ENCODE results near the gene SCARF1. TPM values are rescaled to one million over a fixed set of nuclear protein-coding genes. Genes with fewer than 3 reads are reported as not detected.

SCARF1 gene
- total RNA-seq (2014; rRNA removed; shearing (Covaris generic)) = 0.19 and 0.31 TPM in 2 replicates
- 0.29 and 0.41 TPM in 2 replicates for total RNA-seq (2022)
- percentile 21 among the genes with signal in this experiment for Bru-seq, nascent RNA
- percentile 23 among the genes with signal in this experiment for BruChase-seq, experiment 1, labeled RNA remaining after a 6-hour chase
- BruChase-seq, experiment 2, labeled RNA remaining after a 2-hour chase = percentile 18 among the genes with signal in this experiment
- long read RNA-seq = 0 reads

- BruUV-seq (replicated peaks) = no TSS peak
- Histone ChIP-seq H3K4me1 (ENCODE audit: insufficient read depth, low read length, poor library complexity, severe bottlenecking) (peaks cover 36% of the 10 kb centered on the region), H3K4me3 (ENCODE audit: low read depth, low read length, poor library complexity, severe bottlenecking) (no peak within 1 kb of the TSS), H3K9me2 (ENCODE audit: insufficient read depth, low read length) (no peaks in the 10 kb centered on the region), H3K9me3 (ENCODE audit: low read length) (no peaks in the 10 kb centered on the region), H4K20me1 (ENCODE audit: insufficient read depth, low read length) (peaks cover 4% of the 10 kb centered on the region; the same call in 1 of the 2 replicates), H3K4me2 (ENCODE audit: low read length) (no peak within 1 kb of the TSS), H3K36me3 (ENCODE audit: insufficient read depth, low read length) (peaks cover 18% of the 10 kb centered on the region), H2AFZ (ENCODE audit: low read length) (no peak within 1 kb of the TSS), H3K79me2 (ENCODE audit: insufficient read depth, low read depth, low read length) (no peaks in the 10 kb centered on the region), H3K27ac (ENCODE audit: low read depth, low read length, poor library complexity, severe bottlenecking) (no peak within 1 kb of the TSS)
- TF ChIP-seq EZH2phosphoT487 (IDR thresholded peaks at IDR 0.05; ENCODE audit: borderline replicate concordance, low read depth, low read length) = no peak
- TF ChIP-seq CTCF (conservative IDR thresholded peaks at IDR 0.05; ENCODE audit: low read length) = no peak
- CTCF ChIA-PET (ENCODE audit: unreplicated experiment) = no interaction called here
- DNase-seq (ENCODE audit: low spot score) = no peak
- intact Hi-C loops (cut with micrococcal nuclease; ENCODE audit: unreplicated experiment) = loop anchor here (5.0 kb wide), 1 partner anchor 73 kb away; no protein-coding TSS in a partner anchor
- POLR2A ChIA-PET = no interaction called here
Observed at GRCh38 chr17:1645207-1646171, at the start of gene SCARF1. Gene SCARF1 (minus strand): TSS chr17:1645732. CDS start chr17:1645697, 35 bp downstream.

- DNase-seq (ENCODE audit: low spot score) = no peak
- H3K36me3 ChIP-seq (ENCODE audit: insufficient read depth, low read length) = no peaks in the 10 kb centered on the region
- H3K27ac ChIP-seq (ENCODE audit: low read depth, low read length, poor library complexity, severe bottlenecking) = no peak overlapping the region
- H3K4me1 ChIP-seq (ENCODE audit: insufficient read depth, low read length, poor library complexity, severe bottlenecking) = no peaks in the 10 kb centered on the region
- no peak for TF ChIP-seq EZH2phosphoT487 (IDR thresholded peaks at IDR 0.05; ENCODE audit: borderline replicate concordance, low read depth, low read length)
- no peak for TF ChIP-seq CTCF (conservative IDR thresholded peaks at IDR 0.05; ENCODE audit: low read length)
- POLR2A ChIA-PET = no interaction called here
- intact Hi-C loops (cut with micrococcal nuclease; ENCODE audit: unreplicated experiment) = no loop called here
- H4K20me1 ChIP-seq (ENCODE audit: insufficient read depth, low read length) = no peaks in the 10 kb centered on the region
- H3K4me3 ChIP-seq (ENCODE audit: low read depth, low read length, poor library complexity, severe bottlenecking) = no peak overlapping the region
- no peak overlapping the region for H3K4me2 ChIP-seq (ENCODE audit: low read length)
- H3K9me3 ChIP-seq (ENCODE audit: low read length) = no peaks in the 10 kb centered on the region
- CTCF ChIA-PET (ENCODE audit: unreplicated experiment) = interaction anchor here (0.6 kb wide), 1 partner anchor 118 kb away, joined by 5 read pairs; no protein-coding TSS in a partner anchor
- H3K79me2 ChIP-seq (ENCODE audit: insufficient read depth, low read depth, low read length) = no peaks in the 10 kb centered on the region
- BruUV-seq (replicated peaks) = no TSS peak
- H3K9me2 ChIP-seq (ENCODE audit: insufficient read depth, low read length) = no peaks in the 10 kb centered on the region
- H2AFZ ChIP-seq (ENCODE audit: low read length) = no peak overlapping the region
Observed at GRCh38 chr17:1693339-1693738, 47.8 kb upstream of the SCARF1 start.

Data from OCI-LY7 (cell line).